ENCODE measurements around the gene GNG7. TPM values are rescaled to one million over a fixed set of nuclear protein-coding genes. Genes with fewer than 3 reads are reported as not detected.

GNG7 gene
- total and polyA plus RNA-seq, 2 donors (not counting 3 experiments of a cell fraction or from before 2014, with no cell fraction given) = 0.29 to 0.84 TPM

DNA sequence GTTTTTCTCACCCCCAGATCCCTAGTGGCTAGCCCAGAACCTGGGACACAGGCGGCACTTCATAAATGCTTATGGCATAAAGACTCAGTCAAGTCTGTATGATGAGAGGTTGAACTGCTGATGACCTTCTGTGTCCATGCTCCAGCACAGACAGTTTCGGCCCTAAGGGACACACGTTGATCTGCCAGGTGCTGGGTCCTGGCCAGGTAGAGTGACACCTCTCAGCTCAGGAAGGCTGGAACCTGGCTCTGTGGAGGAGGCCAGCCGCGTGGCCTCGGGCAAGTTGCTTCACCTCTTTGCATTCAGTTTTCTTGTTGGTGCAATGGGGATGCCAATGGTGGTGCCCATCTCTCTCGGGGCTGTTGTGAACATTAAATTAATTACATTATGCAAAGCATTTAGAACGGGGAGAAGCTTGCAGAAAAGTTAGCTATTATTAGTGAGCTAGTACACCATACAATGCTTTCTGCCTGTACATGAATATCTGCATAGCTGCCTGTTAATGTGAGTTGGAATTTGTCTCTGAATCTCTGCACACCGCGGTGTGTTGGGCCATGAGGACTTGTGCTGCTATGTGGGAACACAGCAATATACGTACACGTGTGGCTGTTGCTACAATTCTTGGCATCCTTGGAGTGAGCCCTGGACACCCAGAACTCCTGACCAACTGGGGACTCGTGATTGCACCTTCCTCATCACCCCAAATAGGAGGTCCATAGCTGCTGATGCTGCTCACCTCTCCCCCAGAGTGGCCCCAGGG lies 218.1 kb downstream of the GNG7 start:
- CTCF ChIA-PET = interaction anchor here (0.7 to 0.9 kb wide), 2 partner anchors 8 to 127 kb away, joined by 3 read pairs; partner anchors contain the start of gene GADD45B
- Histone ChIP-seq H4K20me1 (replicated peaks; ENCODE audit: control insufficient read depth, extremely low read depth, insufficient read depth, low read length) (no peaks in the 10 kb centered on the region), H3K79me2 (ENCODE audit: control insufficient read depth, insufficient read depth, low read length) (no peaks in the 10 kb centered on the region), H2AFZ (ENCODE audit: low read depth, low read length) (no peak overlapping the region), H3K27ac (ENCODE audit: insufficient read depth, low read depth, low read length) (no peak overlapping the region), H3K4me1 (ENCODE audit: control insufficient read depth, extremely low read depth, insufficient read depth, low read length) (peaks cover 6% of the 10 kb centered on the region), H3K36me3 (ENCODE audit: control insufficient read depth in 2 of 2, extremely low read depth in 1 of 2, insufficient read depth in 2 of 2, low read length in 2 of 2) (no peaks in the 10 kb centered on the region), H3K4me2 (ENCODE audit: insufficient read depth, low read length) (no peak overlapping the region), H3K9me3 (replicated peaks; ENCODE audit: control insufficient read depth, insufficient read depth, low read length) (no peaks in the 10 kb centered on the region), H3K9me1 (replicated peaks; ENCODE audit: control insufficient read depth, extremely low read depth, insufficient read depth, low read length) (no peaks in the 10 kb centered on the region), H3K9ac (replicated peaks; ENCODE audit: extremely low read depth, insufficient read depth, low read length) (no peak overlapping the region), H3K27me3 (ENCODE audit: control insufficient read depth in 2 of 2, insufficient read depth in 2 of 2, low read length in 2 of 2) (no peaks in the 10 kb centered on the region), H3K4me3 (replicated peaks in 1 of 3; ENCODE audit: insufficient read depth in 1 of 3, low read depth in 1 of 3, low read length in 3 of 3) (no peak overlapping the region)
- no peak for DNase-seq (ENCODE audit: low read depth, low spot score)
- dilution Hi-C loops (cut with MboI; ENCODE audit: extremely low pct_ligation_motif_present, low sequenced_read_pairs) = no loop called here
- POLR2A ChIA-PET = interaction anchor here (1.0 kb wide), 1 partner anchor 9 kb away, joined by 7 read pairs; the partner anchor contains the start of gene GADD45B
- no TSS peak for BruUV-seq (replicated peaks)
- intact Hi-C loops (cut with micrococcal nuclease) = no loop called here
- FAIRE-seq = no peak
- TF ChIP-seq FOS (IDR thresholded peaks at IDR 0.05; ENCODE audit: borderline replicate concordance, insufficient read depth, low read length) (no peak), MAX (IDR thresholded peaks at IDR 0.05; ENCODE audit: insufficient read depth, insufficient read length) (no peak), POLR2A (IDR thresholded peaks at IDR 0.05; ENCODE audit: low read depth, low read length) (no peak), POLR2AphosphoS5 (IDR thresholded peaks at IDR 0.05; ENCODE audit: insufficient read depth, low read depth, low read length) (no peak), JUN (IDR thresholded peaks at IDR 0.05; ENCODE audit: borderline replicate concordance, insufficient read depth, insufficient read length, low read depth) (no peak), MYC (IDR thresholded peaks at IDR 0.05; ENCODE audit: low read depth, low read length) (no peak), GATA2 (IDR thresholded peaks at IDR 0.05; ENCODE audit: insufficient read depth, insufficient read length, low read depth, low read length) (no peak), EZH2 (IDR thresholded peaks at IDR 0.05; ENCODE audit: borderline replicate concordance, low read depth, low read length, severe bottlenecking) (no peak)
- TF ChIP-seq, protein P1, sequence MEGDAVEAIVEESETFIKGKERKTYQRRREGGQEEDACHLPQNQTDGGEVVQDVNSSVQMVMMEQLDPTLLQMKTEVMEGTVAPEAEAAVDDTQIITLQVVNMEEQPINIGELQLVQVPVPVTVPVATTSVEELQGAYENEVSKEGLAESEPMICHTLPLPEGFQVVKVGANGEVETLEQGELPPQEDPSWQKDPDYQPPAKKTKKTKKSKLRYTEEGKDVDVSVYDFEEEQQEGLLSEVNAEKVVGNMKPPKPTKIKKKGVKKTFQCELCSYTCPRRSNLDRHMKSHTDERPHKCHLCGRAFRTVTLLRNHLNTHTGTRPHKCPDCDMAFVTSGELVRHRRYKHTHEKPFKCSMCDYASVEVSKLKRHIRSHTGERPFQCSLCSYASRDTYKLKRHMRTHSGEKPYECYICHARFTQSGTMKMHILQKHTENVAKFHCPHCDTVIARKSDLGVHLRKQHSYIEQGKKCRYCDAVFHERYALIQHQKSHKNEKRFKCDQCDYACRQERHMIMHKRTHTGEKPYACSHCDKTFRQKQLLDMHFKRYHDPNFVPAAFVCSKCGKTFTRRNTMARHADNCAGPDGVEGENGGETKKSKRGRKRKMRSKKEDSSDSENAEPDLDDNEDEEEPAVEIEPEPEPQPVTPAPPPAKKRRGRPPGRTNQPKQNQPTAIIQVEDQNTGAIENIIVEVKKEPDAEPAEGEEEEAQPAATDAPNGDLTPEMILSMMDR (IDR thresholded peaks at IDR 0.05; ENCODE audit: extremely low read depth in 1 of 2, insufficient read depth in 1 of 2, low read depth in 1 of 2, low read length in 2 of 2) = no peak

Measured in endothelial cell of umbilical vein (primary cell).